Measurements from ENCODE around the gene ZNF770.

The ZNF770 gene

DNA sequence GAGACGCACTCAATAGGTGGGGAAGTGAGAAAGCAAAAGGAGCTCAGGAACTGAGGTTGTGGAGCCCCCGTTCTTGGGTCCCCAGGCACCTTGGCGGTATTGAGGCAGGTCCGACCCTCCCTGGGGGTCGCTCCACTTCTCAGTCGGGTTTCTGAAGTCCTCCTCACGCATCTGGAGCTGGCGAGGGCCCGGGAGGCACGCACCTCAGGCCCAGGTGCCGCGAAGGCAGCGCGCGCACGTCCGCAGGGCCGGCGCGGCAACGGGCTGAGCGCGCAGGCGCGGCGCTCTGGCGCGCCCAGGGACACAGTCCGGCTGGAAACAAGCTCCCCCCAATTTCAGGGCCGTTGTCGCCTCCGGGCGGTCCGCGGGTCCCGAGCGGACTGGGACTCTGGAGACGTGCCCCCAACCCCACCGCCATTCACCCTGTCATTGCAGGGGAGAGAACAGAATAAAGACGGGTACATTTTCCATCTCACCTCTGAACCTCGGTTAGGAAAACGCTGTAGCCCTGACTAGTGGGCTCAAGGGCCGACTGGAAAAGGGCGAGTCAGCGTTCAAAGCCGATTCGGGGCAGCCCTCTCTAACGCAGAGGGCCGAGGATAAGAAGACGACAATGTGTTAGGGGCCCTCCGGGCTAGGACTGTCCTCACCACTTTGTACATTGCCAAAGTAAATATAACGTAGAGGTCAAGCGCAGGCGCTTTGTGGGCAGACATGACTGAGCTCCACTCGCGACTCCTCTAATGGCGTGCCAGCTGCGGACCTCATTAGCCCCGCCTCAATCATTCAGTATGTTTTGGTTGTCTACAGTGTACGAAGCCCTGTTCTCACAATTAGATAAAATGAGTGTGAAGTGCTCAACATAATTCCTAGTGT lies at the start of gene ZNF770:
ZNF770 (minus strand) TSS at position 261 of the 876 bp plus-strand sequence. CDS start 4,853 bp downstream, outside the sequence.
- peak; percentile 61 to 87 for DNase-seq

DNA sequence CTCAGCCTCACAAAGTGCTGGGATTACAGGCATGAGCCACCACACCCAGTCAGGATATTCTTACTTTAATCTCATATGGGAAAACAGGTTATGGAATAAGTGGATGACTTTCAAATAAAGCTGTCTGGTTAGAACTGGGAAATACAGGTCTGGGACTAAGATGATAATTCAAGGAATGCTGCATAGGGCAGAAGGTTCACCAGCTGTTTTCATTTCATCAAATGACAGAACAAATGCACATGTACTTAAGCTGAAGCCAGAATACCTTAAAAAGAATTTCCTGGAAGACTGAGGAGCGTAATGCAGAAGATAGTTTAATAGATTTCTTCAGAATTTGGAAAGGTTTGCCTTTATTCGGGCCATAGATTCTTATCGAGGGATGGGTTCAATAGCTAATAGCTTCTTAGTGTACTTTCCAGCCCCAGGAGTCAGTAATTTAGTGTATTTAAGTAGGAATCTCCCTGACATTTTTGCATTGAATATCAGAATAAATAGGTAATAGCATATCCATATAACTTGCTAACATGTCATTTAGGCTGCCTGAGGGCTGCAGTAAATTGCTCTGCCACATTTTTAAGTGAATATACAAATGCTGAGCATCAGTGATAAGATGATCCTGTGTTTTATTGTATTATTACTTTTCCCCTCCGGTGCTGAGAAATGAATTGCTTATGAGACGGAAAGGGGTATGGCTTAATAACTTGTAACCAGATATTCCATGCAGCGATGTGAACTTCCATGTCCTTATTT lies 40.3 kb upstream of the ZNF770 start:
- no peak for DNase-seq

DNA sequence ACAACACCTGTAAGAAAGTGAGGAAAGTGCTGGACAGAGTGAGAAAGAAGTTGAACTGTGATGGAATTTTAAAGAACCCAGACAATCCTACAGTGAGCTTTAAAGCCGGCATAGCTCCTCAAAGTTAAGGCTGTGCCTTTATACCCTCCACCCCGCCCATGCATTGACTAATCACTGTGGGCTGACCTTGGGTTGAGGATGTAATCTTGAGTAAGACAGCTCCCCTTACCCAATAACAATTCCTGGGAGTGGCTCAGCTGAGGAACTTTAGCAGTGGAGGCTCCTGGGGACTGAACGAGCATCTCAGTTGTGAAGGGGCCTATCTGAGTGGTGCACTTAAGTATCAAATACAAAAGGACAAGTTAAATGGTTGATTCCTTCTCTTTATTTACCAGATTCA lies 35.7 kb upstream of the ZNF770 start:
- peak; percentile 82 for DNase-seq

- DNase-seq, result no peak
Observed at GRCh38 chr15:35020974-35021373, 32.9 kb upstream of the ZNF770 start.

- no peak for DNase-seq
Observed at GRCh38 chr15:35019404-35020327, 31.6 kb upstream of the ZNF770 start.

DNA sequence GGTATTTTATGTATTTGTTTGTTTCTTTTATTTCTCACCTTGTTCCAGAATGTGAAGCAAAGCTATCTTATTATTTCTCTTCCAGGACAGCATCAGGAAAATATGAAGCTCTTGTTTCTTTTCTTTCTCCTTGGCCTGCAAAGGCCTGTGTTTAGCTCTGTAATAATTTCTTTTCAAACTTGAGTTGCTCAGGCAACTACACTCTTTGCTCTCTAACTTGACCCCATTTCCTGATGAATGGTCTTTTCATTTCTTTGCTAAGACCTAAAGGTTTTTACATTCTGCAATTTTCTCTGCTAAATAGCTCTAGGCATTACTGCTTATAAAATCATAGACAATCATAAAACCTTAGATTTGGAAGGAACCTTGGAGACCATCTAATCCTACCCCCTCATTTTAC lies 26.2 kb upstream of the ZNF770 start:
- no peak for DNase-seq

GRCh38 chr15:35013370-35013769 lies 25.3 kb upstream of the ZNF770 start:
- DNase-seq, result peak; percentile 35 to 52

DNA sequence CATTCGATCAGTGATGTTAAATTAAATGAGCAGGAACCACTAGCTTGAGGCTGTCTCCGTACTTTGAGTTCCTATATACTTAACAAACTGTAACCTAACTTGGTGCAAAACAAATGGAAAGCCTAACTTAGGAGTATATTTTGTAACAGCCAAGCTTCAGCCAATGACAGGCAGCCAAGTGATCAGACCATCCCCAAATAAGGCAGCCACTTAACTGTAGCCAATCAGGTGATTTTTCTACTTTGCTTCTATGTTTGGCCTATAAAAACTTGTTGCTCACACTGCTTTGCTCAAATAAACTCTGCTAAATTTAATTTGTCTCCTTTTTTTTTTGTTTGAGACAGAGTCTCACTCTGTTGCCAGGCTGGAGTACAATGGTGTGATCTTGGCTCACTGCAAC lies 19.3 kb upstream of the ZNF770 start:
- no peak for DNase-seq

DNA sequence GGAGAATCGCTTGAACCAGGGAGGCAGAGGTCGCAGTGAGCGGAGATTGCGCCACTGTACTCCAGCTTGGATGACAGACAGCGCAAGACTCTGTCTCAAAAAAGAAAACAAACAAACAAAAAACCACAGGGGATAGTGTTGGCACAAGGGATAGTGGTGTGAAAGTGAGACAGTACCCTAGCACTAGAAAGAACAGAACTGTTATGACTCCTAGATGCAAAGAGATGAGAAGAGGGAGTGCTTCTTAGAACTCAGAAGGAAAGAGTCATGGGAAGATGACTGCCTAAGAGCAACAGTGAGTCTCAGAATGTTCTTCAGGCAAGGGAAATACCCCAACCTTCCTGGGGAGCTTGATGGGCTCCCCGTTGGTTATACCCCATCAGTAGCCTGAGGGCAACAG lies 17.8 kb upstream of the ZNF770 start:
- no peak for DNase-seq

DNA sequence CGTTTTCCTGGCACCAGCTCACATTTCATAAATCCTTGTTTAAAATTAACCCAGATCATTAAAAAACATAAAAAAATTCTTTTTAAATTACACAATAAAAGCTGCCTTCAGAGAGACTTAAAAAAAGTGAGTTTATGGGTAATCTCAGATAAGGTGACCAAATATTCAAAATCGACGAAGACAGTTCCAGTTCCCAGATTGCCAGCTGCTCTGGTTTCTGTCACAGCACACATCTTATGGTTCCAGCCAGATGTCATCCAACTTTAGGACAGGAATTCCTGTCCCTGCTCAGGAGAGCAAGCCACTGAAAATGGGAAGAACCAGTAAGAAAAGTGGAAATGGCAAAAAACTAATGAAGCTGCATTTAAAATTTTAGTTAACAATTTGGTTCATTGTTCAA lies 15.8 kb upstream of the ZNF770 start:
- DNase-seq, result no peak

DNA sequence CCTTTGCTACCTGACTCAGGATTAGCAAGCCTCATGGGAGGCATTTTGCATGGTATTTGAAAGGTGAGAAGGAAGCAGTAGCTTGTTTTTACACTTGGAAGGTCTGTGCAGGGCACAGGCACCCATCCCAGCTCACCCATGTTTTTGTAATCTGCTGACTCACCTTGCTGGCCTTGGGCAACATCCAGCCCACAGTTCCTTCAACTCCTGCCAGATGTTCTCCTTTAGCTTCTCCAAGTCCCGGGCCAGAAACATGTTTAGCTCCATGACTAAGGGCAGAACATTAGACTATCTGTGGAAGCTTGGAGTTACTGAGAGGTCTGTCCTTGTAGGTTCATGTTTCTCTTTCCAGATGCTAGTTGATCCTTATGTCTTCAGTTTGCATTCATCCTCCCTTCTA lies 12.4 kb upstream of the ZNF770 start:
- no peak for DNase-seq

DNA sequence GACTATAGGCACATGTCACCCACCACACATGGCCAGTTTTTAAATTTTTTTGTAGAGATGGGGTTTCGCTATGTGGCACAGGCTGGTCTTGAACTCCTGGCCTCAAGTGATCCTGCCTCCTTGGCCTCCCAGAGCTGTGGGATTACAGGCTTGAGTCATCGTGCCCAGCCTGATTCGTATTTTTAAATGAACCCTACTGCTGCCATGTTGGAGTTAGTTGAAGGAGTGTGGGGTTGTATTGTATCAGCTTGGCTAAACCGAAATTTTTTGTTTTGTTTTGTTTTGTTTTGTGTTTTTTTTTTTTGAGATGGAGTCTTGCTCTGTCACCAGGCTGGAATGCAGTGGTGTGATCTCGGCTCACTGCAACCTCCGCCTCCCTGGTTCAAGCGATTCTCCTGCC lies 11.8 kb upstream of the ZNF770 start:
- no peak for DNase-seq

DNA sequence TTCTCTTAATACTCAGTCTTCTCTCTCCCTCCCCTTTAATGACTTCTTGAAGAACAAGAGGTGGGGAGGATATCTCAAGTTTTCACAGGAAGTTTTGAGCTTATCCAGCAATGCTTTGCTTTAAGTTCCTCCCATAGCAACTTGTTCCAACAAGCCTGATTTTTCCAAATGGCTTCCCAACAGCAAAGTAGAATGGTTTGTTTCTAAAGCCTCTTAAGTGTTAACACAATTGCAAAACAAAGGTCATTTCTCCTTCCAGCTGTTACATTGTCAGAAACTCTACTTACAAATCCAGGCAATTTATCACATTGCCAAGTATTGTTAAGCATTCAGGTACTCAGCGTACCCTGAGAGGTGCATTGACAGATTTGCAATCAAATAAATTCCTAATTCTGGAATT lies 6.8 kb upstream of the ZNF770 start:
- DNase-seq, result no peak

GRCh38 chr15:34993877-34994276 lies 5.8 kb upstream of the ZNF770 start:
- DNase-seq, result no peak

DNA sequence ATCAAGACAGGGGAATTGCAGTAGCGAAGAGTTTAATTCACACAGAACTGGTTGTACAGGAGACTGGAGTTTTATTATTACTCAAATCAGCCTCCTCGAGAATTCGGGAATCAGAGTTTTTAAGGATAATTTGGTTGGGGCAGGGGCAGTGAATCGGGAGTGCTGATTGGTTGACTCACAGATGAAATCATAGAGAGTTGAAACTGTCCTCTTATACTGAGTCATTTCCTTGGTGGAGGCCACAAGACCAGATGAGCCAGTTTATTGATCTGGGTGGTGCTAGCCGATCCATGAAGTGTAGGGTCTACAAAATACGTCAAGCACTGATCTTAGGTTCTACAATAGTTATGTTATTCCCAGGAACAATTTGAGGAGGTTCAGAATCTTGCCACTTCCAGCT lies 5.3 kb upstream of the ZNF770 start:
- DNase-seq, result no peak

GRCh38 chr15:34987609-34988026 lies 469 bp downstream of the ZNF770 start:
- DNase-seq, result peak; percentile 14 to 40

DNA sequence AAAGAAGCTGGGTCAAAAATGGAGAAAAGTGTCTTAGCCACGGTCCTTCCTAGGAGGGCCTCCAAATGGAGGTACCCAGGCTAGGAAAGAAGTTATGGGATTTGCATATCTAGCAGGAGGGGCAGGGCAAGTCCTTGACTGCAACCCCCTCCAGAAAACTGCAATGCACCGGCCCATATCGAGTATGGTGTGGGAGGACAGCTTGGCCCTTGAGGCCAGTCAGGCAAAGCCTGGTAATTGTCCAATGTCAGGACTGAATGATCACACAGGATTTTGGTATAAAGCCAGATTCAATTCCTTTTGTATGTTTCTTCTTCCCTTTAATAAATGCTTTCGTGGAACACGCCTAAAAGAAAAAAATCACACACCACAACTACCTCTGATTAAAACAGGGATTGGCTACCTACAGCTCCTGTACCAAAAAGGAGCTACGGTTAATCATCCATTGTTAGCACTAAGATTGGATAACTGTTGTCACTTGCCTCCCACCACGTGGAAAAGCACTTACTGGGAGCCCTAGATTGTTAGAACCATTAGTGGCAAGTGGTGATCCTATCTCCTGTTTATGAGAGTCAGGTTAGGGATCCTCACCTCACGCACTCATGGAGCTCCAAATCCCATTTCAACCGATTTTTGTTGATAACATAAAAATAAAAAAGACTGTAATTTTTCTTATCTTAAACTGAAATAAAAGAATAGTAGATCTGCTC lies 1.2 kb downstream of the ZNF770 start:
- no peak for DNase-seq

GRCh38 chr15:34986326-34986725 lies 1.8 kb downstream of the ZNF770 start:
- no peak for DNase-seq

- peak in 1 of 2 donors; percentile 14 for DNase-seq
Observed at GRCh38 chr15:34984889-34985630, 3.0 kb downstream of the ZNF770 start.

GRCh38 chr15:34976743-34977142 lies 11.3 kb downstream of the ZNF770 start:
- DNase-seq, result no peak

GRCh38 chr15:34976073-34976472 lies 12.0 kb downstream of the ZNF770 start:
- no peak for DNase-seq

DNA sequence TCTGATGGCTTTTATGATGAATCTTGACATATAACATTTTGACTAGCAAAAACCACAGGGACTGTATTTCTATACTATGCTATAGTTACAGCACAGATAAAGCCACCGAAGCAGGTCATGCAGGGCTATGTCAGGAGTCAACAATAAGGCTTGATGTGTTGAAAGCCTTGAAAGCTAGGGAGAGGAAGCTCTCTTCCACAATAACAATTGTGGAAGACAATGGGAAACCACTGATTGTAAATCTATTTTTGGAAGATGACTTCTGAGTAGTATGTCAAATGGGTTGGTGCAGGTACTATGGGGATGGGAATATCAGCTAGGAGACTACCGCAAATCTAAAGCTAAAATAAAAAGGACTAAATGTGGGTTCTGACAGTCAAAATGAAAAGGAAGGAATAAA lies 14.6 kb downstream of the ZNF770 start:
- DNase-seq, result no peak
